ENCODE measurements around the gene RALB. TPM values are rescaled to one million over a fixed set of nuclear protein-coding genes. Genes with fewer than 3 reads are reported as not detected.

The RALB gene
- polyA plus RNA-seq, 2 of the 4 experiments (the other 2 are of a cell fraction): 72.9 to 76.5 TPM

DNA sequence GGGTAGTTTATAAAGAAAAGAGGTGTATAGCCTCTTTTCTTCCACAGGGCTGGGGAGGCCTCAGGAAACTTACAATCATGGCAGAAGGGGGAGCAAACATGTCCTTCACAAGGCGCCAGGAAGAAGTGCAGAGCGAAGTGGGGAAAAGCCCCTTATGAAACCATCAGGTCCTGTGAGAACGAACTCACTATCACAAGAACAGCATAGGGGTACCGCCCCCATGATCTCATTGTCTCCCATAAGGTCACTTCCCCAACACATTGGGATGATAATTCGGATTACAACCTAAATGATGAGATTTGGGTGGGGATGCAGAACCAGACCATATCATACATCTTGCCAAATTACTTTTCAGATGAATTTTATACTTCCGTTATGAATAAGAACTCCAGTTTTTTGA is 32.4 kb downstream of the RALB start:
- H3K9me3 ChIP-seq: no peaks in the 10 kb centered on the region
- WGBS (ENCODE audit: missing lambda C conversion rate): 80% methylated on average over 6 of the region's 6 CpGs
- ATAC-seq (no peak), FAIRE-seq (no peak), DNase-seq (ENCODE audit: low read depth in 1 of 2, low spot score in 1 of 2) (no peak)
- TF ChIP-seq MAFK (IDR thresholded peaks at IDR 0.05; ENCODE audit: partially characterized antibody): no peak
- no peak for TF ChIP-seq FOSL2 (IDR thresholded peaks at IDR 0.05)
- TF ChIP-seq FOSL2 (CRISPR knock-in tag; IDR thresholded peaks at IDR 0.05): no peak
- TF ChIP-seq EHF (CRISPR knock-in tag; IDR thresholded peaks at IDR 0.05): no peak
- TF ChIP-seq EHMT2 (IDR thresholded peaks at IDR 0.05; ENCODE audit: low read depth): no peak
- no peak for TF ChIP-seq HOXB13 (CRISPR knock-in tag; IDR thresholded peaks at IDR 0.05; ENCODE audit: low read depth)
- no peak for TF ChIP-seq BHLHE40 (IDR thresholded peaks at IDR 0.05; ENCODE audit: low read depth, low read length)
- TF ChIP-seq, protein P1, sequence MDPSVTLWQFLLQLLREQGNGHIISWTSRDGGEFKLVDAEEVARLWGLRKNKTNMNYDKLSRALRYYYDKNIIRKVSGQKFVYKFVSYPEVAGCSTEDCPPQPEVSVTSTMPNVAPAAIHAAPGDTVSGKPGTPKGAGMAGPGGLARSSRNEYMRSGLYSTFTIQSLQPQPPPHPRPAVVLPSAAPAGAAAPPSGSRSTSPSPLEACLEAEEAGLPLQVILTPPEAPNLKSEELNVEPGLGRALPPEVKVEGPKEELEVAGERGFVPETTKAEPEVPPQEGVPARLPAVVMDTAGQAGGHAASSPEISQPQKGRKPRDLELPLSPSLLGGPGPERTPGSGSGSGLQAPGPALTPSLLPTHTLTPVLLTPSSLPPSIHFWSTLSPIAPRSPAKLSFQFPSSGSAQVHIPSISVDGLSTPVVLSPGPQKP (IDR thresholded peaks at IDR 0.05; ENCODE audit: low read depth, low read length): no peak
- TF ChIP-seq RAD21 (conservative IDR thresholded peaks at IDR 0.05 in 1 of 2, IDR thresholded peaks at IDR 0.05 in 1 of 2): no peak
- no peak for TF ChIP-seq PHF8 (IDR thresholded peaks at IDR 0.05; ENCODE audit: borderline replicate concordance, low read depth)
- TF ChIP-seq, protein P2, sequence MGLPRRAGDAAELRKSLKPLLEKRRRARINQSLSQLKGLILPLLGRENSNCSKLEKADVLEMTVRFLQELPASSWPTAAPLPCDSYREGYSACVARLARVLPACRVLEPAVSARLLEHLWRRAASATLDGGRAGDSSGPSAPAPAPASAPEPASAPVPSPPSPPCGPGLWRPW (IDR thresholded peaks at IDR 0.05): no peak
- TF ChIP-seq TFCP2L1 (CRISPR knock-in tag; IDR thresholded peaks at IDR 0.05): no peak
- no peak for TF ChIP-seq HOXB5 (CRISPR knock-in tag; IDR thresholded peaks at IDR 0.05)
- ChIA-PET POLR2A (no interaction called here), CTCF (no interaction called here)
- H3K4me3 ChIP-seq: no peak overlapping the region
- no peak overlapping the region for H3K4me2 ChIP-seq
- no peak overlapping the region for H3K27ac ChIP-seq
- peaks cover 21% of the 10 kb centered on the region for H3K4me1 ChIP-seq

DNA sequence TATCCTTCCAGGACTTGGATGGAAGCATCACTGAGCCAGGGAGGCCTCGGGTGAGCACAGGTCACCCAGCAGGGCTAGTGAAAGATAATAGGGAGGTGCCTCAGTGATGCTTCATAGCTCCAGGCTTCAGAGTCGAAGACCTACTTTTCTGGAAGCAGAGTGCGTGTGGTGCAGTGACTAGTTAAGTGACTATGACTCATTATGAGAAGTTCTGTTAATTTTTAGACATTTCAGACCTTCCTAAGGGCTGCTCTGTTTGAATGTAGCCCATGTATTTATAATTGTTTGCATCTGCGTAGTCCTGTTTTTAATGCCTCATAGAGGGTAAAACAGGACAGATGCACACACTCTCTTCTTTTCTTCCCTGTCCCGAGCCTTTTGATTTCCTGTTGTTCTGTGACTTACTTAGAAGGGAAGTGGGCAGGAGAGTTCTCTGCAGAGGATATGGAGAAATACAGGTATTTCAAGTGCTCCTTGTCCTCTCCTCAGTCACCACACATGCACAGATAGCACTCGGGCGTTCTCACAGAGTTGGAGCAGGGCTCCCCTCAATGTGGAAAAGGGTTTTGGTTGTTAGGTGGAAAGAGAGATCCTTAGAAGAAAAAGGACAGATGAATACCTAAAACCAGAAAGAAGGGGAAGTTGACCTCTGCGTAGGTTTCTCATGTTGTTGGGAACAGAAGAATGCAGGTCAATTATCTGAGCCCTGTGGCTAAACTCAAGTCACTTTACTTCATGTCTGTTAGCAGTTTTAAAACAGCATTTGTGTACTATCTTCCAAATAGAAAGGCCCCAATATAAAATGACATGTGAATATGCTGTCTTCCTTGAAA is 34.7 kb downstream of the RALB start:
- peak overlapping the region; percentile 23 to 70; a peak in 5 of 6 replicates for H3K27ac ChIP-seq
- TF ChIP-seq CBX8 (IDR thresholded peaks at IDR 0.05) (no peak), RAD21 (conservative IDR thresholded peaks at IDR 0.05 in 1 of 2, IDR thresholded peaks at IDR 0.05 in 1 of 2) (peak; percentile 15; a peak in 1 of 5 replicates), KDM1A (IDR thresholded peaks at IDR 0.05; ENCODE audit: low read depth) (no peak), SREBF2 (IDR thresholded peaks at IDR 0.05) (no peak), FOSL2 (IDR thresholded peaks at IDR 0.05) (peak; percentile 72), FOSL2 (CRISPR knock-in tag; IDR thresholded peaks at IDR 0.05) (peak; percentile 81), JUNB (IDR thresholded peaks at IDR 0.05) (peak; percentile 69), TP53 (CRISPR knock-in tag; IDR thresholded peaks at IDR 0.05) (no peak), ZNF302 (CRISPR knock-in tag; IDR thresholded peaks at IDR 0.05) (no peak), HOXB5 (CRISPR knock-in tag; IDR thresholded peaks at IDR 0.05) (no peak), CHD4 (IDR thresholded peaks at IDR 0.05; ENCODE audit: borderline replicate concordance) (no peak)
- TF ChIP-seq, protein P3, sequence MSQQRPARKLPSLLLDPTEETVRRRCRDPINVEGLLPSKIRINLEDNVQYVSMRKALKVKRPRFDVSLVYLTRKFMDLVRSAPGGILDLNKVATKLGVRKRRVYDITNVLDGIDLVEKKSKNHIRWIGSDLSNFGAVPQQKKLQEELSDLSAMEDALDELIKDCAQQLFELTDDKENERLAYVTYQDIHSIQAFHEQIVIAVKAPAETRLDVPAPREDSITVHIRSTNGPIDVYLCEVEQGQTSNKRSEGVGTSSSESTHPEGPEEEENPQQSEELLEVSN (IDR thresholded peaks at IDR 0.05; ENCODE audit: borderline replicate concordance, low read depth): peak; percentile 54; the same call in 1 of the 2 replicates
- TF ChIP-seq, protein P4, sequence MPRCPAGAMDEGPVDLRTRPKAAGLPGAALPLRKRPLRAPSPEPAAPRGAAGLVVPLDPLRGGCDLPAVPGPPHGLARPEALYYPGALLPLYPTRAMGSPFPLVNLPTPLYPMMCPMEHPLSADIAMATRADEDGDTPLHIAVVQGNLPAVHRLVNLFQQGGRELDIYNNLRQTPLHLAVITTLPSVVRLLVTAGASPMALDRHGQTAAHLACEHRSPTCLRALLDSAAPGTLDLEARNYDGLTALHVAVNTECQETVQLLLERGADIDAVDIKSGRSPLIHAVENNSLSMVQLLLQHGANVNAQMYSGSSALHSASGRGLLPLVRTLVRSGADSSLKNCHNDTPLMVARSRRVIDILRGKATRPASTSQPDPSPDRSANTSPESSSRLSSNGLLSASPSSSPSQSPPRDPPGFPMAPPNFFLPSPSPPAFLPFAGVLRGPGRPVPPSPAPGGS (IDR thresholded peaks at IDR 0.05): no peak
- TF ChIP-seq, protein P5, sequence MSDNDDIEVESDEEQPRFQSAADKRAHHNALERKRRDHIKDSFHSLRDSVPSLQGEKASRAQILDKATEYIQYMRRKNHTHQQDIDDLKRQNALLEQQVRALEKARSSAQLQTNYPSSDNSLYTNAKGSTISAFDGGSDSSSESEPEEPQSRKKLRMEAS (IDR thresholded peaks at IDR 0.05): peak; percentile 88
- 20% methylated on average over 8 of the region's 8 CpGs for WGBS (ENCODE audit: missing lambda C conversion rate)
- FAIRE-seq: no peak
- DNase-seq (ENCODE audit: low read depth in 1 of 2, low spot score in 1 of 2): peak; percentile 38 to 71
- CTCF ChIA-PET: interaction anchor here (1.8 kb wide), 1 partner anchor 26 kb away, joined by 5 read pairs; no protein-coding TSS in a partner anchor
- POLR2A ChIA-PET: no interaction called here
- peak; percentile 91 to 92 for ATAC-seq
- H3K9me3 ChIP-seq: no peaks in the 10 kb centered on the region
- peak overlapping the region; percentile 64 for H3K4me2 ChIP-seq
- H3K4me1 ChIP-seq: peaks cover 26% of the 10 kb centered on the region
- H3K4me3 ChIP-seq: no peak overlapping the region

Data from A549 (cell line).